Measurements from ENCODE around the gene ARRB2.

ARRB2 gene

DNA sequence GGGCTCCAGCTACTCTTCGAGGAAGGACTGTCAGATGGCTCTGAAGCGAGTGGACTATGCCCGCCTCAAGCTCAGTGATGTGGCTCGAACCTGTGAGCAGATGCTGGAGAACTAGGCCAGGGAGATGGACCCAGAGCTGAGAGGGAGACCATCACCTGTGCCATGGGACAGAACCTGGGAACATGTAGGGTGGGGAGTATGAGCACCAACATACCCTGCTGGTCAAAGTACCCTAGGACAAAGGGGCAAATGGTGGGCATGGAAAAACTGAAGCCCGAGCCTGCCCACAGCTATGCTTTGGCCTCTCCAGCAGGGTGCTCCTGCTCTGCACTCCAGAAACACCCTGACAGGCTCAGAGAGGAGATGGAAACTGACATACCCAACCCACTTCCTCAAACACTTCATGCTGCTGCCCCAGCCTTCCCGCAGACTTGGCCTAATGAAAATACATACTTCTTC is 22.7 kb downstream of the ARRB2 start:
- no peak for DNase-seq

DNA sequence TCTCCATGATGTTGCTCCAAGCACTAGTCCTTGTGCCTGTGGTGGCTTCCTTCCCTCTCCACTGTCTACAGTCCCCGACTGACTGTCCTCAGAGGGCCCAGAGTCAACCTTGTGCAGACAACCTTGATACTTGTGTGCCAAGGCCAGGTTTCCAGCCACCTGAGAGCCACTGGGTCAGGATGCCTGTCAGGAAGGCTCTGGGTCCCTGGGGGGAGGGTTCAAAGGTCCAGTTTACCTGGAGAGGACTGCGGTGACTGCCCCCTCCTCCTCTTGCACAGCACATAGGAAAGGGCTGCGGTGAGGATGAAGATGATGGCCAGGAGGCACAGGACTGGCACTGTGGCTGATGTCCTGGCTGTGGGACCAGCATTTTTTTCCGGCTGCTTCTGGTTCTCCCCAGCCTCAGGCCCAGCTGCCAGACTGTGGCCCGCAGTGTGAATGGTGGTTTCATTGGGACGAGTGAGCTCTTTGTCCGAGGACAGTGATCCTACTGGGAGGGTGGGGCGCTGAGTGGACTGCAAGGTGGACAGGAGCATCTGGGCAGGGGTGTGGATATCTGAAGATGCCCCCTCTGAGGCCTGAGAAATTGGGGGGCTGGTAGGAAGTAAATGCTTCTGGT is 24.5 kb downstream of the ARRB2 start:
- no peak for DNase-seq

DNA sequence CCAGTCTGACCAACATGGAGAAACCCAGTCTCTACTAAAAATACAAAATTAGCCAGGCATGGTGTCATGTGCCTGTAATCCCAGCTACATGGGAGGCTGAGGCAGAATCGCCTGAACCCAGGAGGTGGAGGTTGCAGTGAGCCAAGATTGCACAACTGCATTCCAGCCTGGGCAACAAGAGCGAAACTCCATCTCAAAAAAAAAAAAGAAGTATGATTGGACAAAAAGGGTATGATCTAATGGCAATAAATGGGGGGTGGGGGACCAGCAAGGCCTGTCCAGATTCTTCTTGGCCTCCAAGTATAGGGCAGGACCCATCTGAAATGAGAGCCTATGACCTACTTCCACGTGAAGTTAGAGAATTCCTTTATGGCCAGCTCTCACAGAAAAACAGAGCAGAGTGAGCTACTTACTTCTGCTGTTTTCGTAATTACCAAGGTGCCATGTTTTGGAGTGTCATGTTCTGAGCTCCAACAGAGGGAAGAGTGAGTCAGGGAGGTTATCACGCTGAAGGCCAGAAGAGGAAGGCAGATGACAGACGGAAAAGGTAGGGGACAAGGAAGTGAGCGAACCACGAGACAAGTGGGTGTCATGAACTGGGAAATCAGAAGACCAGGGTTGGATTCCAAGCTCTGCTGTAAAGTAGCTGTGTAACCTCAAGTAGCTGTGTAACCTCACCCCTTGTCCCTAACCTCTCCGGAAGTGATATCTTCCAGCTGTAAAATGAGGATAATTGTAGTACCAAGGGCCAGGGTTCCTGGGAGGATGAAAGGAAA is 25.6 kb downstream of the ARRB2 start:
- DNase-seq: no peak

DNA sequence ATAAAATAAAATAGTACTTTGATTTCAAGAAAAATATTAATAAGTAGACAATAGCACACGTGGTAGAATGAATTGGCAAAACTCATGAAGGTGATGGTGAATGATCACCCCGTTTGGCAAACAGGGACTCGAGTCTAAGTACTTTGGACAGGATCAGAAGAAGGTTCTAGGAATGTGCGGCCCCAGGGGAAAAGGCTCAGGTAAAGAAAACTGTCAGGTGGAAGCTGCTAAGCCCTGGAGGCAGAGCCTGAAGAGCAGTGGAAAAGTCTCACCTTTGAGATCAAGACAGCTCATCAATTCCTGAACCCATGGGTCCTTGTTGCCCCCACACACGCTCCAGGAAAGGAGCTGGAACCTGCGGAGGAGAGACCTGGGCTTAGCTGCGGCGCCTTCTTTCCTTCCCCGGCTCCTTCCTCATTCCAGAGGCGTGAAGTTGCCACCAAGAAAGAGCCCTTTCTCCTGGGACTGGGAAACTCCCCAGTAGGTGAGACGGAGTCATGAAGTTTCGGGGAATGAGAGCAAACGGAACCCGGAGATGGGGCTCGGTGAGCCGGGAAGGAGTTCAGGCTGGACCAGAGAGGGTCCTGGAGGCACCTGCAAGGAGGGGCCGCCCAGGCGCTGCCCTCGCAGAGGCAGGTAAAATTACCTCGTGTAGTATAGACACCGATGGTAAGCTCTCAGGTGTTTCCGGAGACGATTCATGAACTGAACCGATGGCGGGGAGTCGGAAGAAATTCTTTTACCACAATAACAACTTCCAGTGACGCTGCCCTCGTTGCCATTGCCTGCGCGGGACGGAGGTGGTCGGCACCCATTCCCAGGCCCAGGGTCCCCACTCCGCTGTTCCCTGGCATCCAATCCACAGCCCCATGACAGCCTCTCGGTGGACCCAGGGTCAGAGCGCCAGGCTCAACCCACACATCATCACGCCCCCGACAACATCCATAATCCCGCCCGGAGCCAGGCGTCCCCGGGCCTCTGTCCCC is 28.0 kb downstream of the ARRB2 start:
- DNase-seq: no peak

DNA sequence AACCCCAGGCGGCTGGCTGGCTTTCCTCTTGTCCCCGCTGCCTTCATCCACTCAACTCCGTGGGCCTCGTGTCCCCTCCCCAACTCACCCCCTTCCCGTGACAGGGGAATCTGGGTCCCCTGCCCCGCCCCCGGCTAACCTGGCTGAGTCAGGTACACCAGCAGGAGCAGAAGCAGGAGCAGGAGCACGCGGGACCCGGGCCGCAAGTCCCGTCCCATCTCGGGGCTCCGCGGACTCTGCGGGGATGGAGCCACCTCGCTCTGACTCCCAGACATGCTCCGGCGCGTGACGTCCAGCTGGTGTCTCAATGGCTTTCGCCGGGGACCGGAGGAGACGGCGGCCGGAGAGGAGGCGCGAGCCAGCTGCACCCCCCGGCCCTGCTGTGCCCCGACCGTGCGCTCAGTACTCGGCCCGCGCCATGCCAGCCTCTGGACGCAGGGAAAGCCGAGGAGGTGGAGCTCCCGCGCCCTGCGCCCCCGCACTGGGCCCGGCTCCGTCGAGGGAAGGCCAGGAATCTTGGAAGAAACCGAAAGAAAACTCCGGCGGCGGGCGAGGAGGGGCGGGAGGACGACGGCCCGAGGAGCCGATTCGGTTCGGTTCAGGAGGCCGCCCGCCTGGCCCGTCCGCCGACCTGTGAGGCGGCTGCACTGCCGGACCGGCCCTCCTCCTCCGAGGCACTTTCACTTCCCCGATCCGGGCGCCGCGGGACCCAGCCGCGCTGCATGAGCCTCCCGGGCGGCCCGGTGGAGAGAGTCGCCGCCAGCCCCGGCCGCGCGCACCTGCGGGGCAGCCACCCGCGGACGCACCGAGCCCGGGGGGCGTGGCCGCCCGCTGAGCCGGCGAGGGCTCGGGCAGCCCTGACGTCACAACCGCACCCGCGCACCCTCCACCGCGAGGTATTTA is 28.9 kb downstream of the ARRB2 start, which contains the start of the genes CXCL16 and ZMYND15:
Gene CXCL16, minus strand, starts transcription at position 807 of the 903 bp plus-strand sequence. Its CDS starts 589 bp downstream, at position 218.
Gene ZMYND15, plus strand, starts transcription at position 712 of the 903 bp plus-strand sequence. CDS start 716 bp downstream, outside the sequence.
- peak in 1 of 2 experiments; percentile 2 for DNase-seq

DNA sequence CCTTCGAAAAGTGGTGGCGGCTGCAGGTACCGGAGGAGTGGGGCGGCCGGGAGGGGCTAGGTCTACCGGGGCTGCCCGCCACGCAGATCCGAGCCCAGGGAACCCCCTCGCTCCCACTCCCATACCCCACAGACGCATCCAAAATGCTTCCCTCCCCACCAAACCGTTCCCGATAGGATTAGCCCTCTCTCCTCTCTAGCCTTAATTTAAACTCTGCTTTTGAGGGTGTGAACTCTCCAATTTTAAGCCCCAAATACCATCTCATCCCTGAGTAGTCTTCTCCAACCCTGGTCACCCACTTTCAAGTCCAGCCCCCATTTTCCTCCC is 29.6 kb downstream of the ARRB2 start:
- DNase-seq: no peak

DNA sequence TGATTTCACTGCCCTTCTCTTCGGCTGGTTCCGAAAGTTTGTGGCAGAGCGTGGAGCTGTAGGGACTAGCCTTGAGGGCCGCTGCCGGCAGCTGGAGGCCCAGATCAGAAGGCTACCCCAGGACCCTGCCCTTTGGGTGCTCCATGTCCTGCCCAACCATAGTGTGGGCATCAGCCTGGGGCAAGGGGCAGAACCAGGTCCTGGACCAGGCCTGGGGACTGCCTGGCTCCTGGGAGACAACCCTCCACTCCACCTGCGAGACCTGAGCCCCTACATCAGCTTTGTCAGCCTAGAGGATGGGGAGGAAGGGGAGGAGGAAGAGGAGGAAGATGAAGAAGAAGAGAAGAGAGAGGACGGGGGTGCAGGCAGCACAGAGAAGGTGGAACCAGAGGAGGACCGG is 30.2 kb downstream of the ARRB2 start:
- DNase-seq: no peak

DNA sequence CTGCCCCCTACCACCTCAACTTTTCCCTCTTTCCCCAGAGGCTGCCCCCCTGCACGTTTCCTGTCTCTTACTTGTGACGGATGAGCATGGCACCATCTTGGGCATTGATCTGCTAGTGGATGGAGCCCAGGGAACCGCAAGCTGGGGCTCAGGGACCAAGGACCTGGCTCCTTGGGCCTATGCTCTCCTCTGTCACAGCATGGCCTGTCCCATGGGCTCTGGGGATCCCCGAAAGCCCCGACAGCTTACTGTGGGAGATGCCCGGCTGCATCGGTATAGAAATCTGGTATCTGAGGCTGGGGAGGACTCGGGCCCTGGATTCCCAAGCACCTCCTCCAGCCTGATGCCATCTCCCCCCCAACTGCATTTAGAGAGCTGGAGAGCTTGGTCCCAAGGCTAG is 31.1 kb downstream of the ARRB2 start:
- DNase-seq: no peak

DNA sequence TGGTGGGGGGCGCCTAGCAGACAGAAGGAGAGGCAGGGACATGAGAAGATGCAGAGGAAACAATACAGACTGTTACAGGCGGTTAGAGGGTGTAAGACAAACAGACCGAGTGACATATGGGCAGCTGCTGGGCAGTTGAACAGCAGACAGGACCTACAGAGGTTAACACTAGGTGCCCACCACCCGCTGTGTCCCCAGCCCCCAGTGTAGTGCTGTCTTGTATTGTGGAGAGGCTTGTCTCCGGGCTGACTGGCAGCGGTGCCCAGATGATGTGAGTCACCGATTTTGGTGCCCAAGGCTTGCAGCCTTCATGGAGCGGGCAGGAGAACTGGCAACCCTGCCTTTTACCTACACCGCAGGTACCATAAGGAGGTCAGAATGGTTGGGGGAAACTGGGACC is 31.7 kb downstream of the ARRB2 start:
- no peak for DNase-seq

DNA sequence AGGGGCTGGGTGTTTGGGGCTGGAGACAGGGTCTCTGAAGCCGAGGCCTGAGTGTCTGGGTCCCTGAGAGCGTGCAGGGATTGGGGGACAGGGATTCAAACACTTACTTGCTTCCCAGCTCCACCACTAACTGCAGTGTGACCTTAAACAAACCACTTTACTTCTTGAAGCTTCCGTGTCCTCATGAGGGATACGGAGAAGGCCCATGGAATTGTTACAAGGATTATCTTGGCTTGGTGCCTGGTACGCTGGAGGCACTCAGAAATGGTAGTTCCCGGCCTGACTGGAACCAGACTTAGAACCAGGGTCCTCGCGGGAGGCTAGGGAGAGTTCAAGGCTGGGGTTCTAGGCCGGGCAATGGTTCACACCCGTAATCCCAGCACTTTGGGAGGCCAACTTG is 32.2 kb downstream of the ARRB2 start:
- no peak for DNase-seq

DNA sequence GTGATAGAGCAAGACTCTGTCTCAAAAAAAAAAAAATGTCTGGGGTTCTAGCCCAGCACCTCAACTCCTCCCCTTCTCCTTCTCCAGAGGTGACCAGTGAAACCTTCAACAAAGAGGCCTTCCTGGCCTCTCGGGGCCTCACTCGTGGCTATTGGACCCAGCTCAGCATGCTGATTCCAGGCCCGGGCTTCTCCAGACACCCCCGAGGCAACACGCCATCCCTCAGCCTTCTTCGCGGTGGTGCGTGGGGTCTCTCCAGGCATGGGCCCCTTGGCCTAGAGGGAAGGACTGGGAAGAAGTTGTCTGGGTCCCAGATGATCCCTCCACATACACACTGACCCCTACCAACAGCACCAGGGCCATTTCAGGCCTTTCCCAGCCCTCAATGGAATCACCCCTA is 32.8 kb downstream of the ARRB2 start:
- DNase-seq: no peak

DNA sequence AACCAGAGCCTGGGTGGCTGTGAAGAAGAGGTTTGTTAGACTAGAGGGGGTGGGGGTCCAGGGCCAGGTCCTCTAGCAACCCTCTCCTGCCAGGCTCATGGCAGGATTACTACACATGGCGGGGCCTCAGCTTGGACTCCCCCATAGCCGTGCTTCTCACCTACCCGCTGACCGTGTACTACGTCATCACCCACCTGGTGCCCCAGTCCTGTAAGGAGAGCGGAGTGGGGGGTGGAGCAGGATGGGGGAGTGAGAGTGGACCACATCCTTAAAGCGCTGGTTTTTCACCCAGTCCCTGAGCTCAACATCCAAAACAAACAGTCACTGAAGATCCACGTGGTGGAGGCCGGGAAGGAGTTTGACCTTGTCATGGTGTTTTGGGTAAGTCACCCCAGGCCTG is 33.5 kb downstream of the ARRB2 start:
- DNase-seq: no peak

DNA sequence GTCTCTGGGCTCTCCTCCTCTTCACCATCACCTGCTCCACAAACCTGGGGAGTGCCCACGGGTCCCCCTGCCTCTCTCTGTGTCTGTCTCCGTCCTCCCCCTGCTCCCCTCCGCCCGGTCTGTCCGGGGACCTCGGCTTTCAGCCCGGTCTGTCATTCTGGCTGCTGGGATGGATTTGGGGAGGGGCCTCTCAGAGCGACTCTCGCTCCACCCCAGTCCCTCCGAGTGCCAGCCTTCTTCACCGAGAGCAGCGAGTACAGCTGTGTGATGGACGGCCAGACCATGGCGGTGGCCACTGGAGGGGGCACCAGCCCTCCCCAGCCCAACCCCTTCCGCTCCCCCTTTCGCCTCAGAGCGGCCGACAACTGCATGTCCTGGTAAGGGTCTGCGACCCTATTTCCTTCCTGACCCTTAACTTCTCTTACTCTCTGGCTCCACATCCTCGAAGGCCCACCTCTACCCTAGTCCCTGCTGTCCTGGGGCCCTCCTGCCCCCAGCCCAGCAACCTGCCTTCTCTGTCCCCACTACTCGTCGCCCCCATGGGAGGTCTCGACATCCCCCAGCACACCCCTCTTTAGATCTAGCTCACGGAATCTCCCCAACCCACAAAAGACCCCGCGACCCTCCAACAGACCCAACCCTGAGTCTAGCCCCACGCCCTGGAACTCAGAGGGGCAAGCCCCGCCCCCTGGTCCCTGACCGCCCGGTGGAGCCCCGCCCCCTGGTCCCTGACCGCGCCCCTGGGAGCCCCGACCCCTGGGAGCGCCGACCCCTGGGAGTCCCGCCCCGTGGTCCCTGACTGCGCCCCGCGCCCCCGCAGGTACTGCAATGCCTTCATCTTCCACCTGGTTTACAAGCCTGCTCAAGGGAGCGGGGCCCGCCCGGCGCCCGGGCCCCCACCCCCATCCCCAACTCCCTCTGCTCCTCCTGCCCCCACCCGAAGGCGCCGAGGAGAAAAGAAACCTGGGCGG is 34.9 kb downstream of the ARRB2 start:
- DNase-seq: no peak

DNA sequence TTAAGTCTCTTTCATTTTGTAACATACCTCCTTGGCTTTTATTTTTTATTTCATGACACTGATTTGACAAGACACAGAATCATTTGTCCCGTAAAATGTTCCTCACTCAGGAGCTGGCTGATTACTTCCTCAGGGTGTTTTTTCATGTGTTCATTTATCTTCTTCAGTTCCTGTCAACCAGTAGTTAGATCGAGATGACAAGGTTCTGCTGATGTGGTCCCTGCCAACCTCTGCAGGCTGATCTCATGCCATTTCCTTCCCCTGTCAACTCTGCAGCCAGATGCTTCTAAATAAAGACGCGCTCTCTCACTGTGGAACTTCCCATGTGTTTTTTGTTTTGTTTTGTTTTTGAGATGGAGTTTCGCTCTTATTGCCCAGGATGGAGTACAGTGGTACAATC is 37.4 kb downstream of the ARRB2 start:
- DNase-seq: no peak

DNA sequence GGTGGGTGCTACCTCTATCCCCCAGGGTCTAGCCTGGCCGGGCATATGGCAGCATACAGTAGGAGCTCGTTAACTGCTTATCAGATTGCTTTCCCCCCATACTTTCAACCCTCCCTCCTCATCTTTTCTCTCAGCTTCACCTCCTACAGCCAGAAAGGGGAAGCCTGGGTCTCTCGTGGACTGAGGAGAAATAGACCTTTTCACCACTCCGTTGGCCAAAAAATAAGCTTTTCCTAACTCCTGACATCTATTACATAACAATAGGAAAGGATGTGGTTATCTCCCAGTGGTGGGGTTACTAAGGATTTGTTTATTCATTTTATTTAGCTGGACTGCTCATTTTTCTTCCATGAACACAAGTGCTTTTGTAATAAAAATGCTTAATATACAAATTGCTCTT is 38.3 kb downstream of the ARRB2 start:
- DNase-seq: no peak

DNA sequence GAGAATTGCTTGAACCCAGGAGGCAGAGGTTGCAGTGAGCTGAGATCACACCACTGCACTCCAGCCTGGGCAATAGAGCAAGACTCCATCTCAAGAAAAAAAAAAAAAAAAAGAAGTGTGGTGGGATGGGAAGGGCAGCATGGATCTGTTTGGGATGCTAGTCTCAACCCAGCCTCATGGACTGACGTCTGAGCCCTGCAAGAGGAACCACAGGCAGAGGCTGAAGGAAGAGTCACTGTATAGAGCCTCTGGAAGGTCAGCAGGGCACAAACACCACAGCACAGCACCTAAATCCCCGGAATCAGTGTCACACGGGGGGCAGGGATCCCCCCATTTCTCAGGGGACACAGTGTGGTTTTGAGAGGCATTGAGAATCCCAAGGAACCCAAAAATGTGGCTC is 40.2 kb downstream of the ARRB2 start:
- no peak for DNase-seq

DNA sequence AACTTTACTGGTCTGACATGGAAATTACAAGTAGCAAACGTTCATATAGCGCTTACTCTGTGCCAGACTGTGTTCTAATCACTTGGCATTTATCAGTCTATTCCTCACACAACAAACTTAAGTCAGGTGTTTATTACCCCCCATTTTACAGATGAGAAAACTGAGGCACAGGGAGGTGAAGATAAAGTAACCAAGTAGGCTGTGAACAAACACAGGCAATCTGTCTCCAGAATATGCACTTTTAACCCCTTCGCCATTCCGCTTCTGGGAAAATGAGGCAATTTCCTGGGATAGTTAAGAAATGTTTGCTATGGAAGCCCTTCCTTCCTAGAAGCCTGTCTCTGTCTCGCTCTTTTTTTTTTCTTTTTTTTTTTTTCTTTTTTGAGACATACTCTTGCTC is 41.5 kb downstream of the ARRB2 start:
- no peak for DNase-seq

DNA sequence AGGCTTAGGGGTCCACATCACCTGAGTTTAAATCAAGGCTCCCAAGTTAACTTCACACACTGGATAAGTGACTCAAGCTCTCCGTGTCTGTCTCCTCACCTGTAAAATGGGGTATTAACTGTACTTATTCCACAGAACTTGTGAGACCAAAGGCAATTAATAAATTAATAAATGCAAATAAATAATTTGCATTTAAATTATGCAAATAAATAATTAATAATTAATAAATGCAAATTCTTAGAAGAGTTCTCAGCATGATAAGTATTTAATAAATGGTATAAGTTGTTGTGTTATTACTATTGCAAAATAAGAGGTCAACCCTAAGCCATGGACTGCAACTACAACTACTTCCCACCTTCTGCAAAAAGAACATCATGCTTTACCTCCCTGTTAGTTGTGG is 43.0 kb downstream of the ARRB2 start:
- no peak for DNase-seq

DNA sequence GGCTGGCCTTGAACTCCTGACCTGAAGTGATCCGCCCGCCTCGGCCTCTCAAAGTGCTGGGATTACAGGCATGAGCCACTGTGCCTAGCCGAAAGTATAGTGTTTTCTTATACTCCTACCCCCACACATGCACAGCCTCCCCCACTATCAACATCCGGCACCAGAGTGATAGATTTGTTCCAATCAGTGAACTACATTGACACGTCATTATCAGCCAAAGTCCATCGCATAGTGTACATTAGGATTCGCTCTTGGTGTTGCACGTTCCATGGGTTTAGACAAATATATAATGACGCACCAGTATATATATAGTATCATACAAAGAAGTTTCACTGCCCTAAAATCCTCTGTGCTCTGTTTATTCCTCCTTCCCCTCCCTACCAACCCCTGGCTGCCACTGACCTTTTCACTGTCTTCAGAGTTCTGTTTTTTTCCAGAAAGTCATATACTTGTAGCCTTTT is 49.4 kb downstream of the ARRB2 start:
- no peak for DNase-seq

DNA sequence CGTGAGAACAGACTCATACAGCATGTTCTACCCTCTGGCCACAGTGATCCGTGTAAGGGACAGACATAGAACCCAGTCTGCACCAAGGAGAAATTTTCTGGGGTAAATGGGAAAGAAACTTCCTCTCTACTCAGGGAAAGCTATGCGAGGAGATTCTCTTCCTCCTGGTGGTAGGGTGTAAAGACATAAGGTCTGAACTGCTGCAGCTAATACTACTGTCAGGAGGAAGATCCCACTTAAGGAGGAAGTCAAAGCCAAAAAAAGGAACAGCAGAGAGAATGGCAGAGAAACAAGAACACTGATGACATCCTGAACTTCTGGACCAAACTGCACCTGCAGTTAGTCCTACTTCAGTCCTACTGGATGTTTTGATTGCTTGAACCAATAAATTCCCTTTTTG is 54.2 kb downstream of the ARRB2 start:
- DNase-seq: no peak

DNA sequence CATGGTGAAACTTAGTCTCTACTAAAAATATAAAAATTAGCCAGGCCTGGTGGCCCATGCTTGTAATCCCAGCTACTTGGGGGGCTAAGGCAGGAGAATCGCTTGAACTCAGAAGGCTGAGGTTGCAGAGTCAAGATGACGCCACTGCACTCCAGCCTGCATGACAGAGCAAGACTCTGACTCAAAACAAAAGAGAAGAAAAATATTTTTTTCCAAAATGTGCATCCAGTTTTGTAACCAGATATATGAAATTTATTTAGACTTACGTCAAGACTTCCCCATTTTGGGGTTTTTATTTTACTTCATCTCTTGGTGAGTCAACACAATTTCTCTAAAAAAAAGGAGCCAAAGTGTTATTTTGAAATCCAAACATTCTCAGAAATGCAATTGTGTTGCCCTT is 55.8 kb downstream of the ARRB2 start:
- DNase-seq: no peak
